ENCODE results near the gene PPIB. TPM values are rescaled to one million over a fixed set of nuclear protein-coding genes. Genes with fewer than 3 reads are reported as not detected.

The PPIB gene
- total RNA-seq, 6 donors from 2014 or later, result 87.0 to 497 (median 286) TPM

DNA sequence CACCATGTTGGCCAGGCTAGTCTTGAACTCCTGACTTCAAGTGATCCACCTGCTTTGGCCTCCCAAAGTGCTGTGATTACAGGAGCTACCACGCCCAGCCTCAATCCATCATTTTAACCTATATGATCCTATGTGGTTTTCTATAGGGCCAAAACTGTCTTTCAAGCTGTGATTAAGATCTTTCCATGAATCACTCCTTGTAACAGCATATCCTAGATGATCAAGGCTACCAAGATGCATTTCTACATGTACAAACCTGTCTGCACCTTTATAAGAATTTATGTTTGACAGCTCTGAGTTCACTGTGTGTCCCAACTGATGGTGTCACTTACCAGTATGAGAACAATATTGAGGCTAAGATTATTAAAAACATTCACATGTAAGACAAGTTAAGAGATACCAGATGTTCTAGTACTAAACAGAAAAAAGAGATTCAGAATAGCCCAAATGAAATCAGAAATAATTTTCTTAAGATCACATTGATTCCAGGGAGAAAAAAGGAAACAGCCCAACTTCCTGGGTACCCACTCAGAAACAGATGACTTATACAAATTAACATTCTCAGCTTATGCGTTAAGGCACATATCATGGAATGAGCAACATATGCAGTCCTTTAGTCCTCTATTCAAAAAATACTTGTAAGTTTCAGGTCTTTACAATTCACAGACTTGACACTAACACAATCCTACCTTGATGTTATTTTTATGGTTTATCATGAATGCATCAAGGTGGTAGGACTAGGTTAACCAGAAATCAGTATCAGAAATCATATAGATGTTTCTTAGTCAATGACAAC is 24.8 kb upstream of the PPIB start:
- DNase-seq, result no peak
- H3K36me3 ChIP-seq, result peaks cover 0 to 38% (median 2%) of the 10 kb centered on the region in 4 donors
- ATAC-seq (ENCODE audit: low FRiP score in 2 of 2), result no peak
- no peaks in the 10 kb centered on the region for H3K27me3 ChIP-seq
- TF ChIP-seq POLR2AphosphoS5 (IDR thresholded peaks at IDR 0.05), result no peak
- TF ChIP-seq POLR2A (IDR thresholded peaks at IDR 0.05), result no peak
- TF ChIP-seq, protein P1, sequence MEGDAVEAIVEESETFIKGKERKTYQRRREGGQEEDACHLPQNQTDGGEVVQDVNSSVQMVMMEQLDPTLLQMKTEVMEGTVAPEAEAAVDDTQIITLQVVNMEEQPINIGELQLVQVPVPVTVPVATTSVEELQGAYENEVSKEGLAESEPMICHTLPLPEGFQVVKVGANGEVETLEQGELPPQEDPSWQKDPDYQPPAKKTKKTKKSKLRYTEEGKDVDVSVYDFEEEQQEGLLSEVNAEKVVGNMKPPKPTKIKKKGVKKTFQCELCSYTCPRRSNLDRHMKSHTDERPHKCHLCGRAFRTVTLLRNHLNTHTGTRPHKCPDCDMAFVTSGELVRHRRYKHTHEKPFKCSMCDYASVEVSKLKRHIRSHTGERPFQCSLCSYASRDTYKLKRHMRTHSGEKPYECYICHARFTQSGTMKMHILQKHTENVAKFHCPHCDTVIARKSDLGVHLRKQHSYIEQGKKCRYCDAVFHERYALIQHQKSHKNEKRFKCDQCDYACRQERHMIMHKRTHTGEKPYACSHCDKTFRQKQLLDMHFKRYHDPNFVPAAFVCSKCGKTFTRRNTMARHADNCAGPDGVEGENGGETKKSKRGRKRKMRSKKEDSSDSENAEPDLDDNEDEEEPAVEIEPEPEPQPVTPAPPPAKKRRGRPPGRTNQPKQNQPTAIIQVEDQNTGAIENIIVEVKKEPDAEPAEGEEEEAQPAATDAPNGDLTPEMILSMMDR (IDR thresholded peaks at IDR 0.05), result no peak
- TF ChIP-seq EP300 (IDR thresholded peaks at IDR 0.05), result no peak
- no peaks in the 10 kb centered on the region for H3K9me3 ChIP-seq
- H3K4me3 ChIP-seq, result no peak overlapping the region
- no peaks in the 10 kb centered on the region for H3K4me1 ChIP-seq
- H3K27ac ChIP-seq, result no peak overlapping the region
- 92 to 95% methylated on average over 2 of the region's 2 CpGs for whole genome bisulfite sequencing, 2 donors

DNA sequence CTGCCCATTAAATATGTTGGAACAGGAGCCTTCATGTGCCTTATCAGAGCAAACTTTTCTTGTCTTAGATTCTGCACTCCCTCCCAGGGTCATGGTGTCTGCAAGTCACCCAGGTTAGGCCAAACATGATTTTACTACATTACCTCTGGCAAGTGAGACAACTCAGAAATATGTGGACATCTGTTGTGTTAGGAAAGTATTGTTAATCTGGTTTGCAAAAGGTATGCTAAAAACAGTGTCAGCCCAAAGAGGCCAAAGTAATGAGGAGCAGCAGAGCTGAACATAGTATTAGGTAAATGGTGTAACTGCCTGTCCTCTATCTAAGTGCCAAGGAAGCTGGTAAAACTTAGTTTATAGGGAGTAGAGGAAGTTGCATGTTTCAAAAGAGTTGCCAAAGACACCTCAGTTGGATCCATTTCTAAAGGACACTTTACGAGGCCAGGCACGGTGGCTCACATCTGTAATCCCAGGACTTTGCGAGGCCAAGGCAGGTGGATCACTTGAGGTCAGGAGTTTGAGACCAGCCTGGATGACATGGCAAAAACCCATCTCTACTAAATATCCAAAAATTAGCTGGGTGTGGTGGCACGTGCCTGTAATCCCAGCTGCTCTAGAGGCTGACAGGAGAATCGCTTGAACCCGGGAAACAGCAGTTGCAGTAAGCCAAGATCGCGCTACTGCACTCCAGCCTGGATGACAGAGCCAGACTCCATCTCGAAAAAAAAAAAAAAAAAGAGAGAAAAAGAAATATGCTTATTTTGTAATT is 22.5 kb upstream of the PPIB start:
- no peak for TF ChIP-seq POLR2AphosphoS5 (IDR thresholded peaks at IDR 0.05)
- DNase-seq, result no peak
- Histone ChIP-seq H3K4me1 (no peaks in the 10 kb centered on the region), H3K36me3 (peaks cover 0 to 46% (median 2%) of the 10 kb centered on the region in 4 donors), H3K27me3 (no peaks in the 10 kb centered on the region), H3K4me3 (no peak overlapping the region), H3K9me3 (no peaks in the 10 kb centered on the region), H3K27ac (no peak overlapping the region)
- no peak for ATAC-seq (ENCODE audit: low FRiP score in 2 of 2)
- WGBS, 2 donors, result 87 to 92% methylated on average over 9 of the region's 9 CpGs

DNA sequence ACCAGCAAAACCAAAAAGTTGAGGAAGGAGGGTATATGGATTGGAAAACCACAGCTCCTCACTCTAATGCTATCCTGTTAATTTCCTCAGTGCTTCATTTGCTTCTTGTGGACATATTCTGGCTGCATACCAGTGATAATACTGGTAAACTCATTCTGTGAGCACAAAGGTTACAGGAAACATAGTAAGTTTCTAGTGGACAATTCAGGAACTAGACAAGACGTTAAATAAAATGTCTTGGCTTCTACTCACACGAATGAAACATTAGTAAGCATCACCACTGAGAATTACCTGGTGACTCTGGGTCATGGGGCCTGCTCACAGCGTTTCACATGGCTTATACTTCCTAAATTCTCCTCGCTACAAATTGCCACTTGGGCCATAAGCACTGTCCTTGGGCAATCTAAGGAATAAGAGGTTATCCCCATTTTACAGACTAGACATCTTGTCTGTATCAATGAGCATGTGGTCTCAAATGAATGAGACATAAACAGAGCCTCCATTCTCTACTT is 20.1 kb upstream of the PPIB start:
- H3K27ac ChIP-seq, result no peak overlapping the region
- WGBS, 2 donors, result 78 to 88% methylated on average over 4 of the region's 4 CpGs
- H3K27me3 ChIP-seq, result no peaks in the 10 kb centered on the region
- DNase-seq (no peak), ATAC-seq (ENCODE audit: low FRiP score in 2 of 2) (no peak)
- TF ChIP-seq, protein P1 (IDR thresholded peaks at IDR 0.05), result no peak
- TF ChIP-seq EP300 (IDR thresholded peaks at IDR 0.05) (no peak), POLR2A (IDR thresholded peaks at IDR 0.05) (no peak), POLR2AphosphoS5 (IDR thresholded peaks at IDR 0.05) (no peak)
- H3K4me1 ChIP-seq, result no peaks in the 10 kb centered on the region
- H3K9me3 ChIP-seq, result no peaks in the 10 kb centered on the region
- no peak overlapping the region for H3K4me3 ChIP-seq
- peaks cover 0 to 59% (median 8%) of the 10 kb centered on the region in 4 donors for H3K36me3 ChIP-seq

DNA sequence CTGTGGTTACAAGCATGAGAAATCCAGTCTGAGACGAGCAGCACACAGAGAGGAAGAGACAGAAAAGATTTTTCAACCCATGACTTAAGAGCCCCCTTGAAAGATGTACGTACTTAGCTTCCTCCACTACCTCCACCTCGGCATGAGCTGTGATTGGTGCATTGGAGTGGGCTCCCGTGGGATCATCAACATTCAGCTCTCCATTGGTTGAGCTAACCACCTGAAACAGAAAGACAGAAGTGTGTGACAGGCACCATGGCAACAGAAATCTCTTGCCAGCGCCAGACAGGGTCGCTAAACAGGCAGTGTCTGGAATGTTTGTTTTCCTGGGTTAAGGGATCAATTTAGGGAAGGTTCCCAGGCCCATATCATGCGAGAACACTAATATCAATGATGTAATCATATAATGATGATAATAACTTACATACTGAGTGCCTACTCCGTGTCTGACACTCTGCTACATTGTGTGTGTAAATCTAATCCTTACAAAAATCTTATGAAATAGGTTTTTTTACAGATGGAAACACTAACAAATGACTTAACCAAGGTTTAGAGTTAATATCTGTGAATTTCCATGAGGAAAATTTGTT is 17.5 kb upstream of the PPIB start:
- Histone ChIP-seq H3K27me3 (no peaks in the 10 kb centered on the region), H3K9me3 (no peaks in the 10 kb centered on the region), H3K4me1 (no peaks in the 10 kb centered on the region), H3K4me3 (no peak overlapping the region), H3K27ac (no peak overlapping the region), H3K36me3 (peaks cover 0 to 65% (median 16%) of the 10 kb centered on the region in 4 donors)
- ATAC-seq (ENCODE audit: low FRiP score in 2 of 2) (no peak), DNase-seq (no peak)
- WGBS, 2 donors, result 78 to 82% methylated on average over 8 of the region's 8 CpGs
- TF ChIP-seq EP300 (IDR thresholded peaks at IDR 0.05), result no peak
- no peak for TF ChIP-seq POLR2AphosphoS5 (IDR thresholded peaks at IDR 0.05)
- no peak for TF ChIP-seq POLR2A (IDR thresholded peaks at IDR 0.05)
- TF ChIP-seq, protein P1 (IDR thresholded peaks at IDR 0.05), result no peak
